HCT116 (cell line): ENCODE data around the gene MYO3B. TPM values are rescaled to one million over a fixed set of nuclear protein-coding genes. Genes with fewer than 3 reads are reported as not detected.

ENCODE experiments used
- ATAC-seq: fragments of 200-7000 bp; cut with Tn5 transposase; 2 replicates; pipeline ENCODE4 v1.9.1; 2020; ENCODE audit warnings: mild to moderate bottlenecking, moderate library complexity
- BruUV-seq: library from RNA; stranded (reverse); fragments of 400-500 nt; replicated peaks from 2 replicates; lab custom pipeline; 2021; lab: Mats Ljungman, UMichigan
- CTCF ChIA-PET: fragments of 300-600 bp; sonication (Branson Sonifier 250); formaldehyde crosslinking; loops from one replicate; lab custom pipeline; 2021; ENCODE audit warnings: antibody characterized with exemption; lab: Charles Lee
- POLR2A ChIA-PET: fragments of 300-600, 350-600 bp; sonication (Branson Sonifier 250); formaldehyde crosslinking; loops from one replicate; lab custom pipeline; 2021; ENCODE audit warnings: antibody characterized with exemption; lab: Charles Lee
- RAD21 ChIA-PET, 2 experiments: fragments of 300-600 bp; sonication (Branson Sonifier 250); formaldehyde crosslinking; loops; one replicate each; lab custom pipeline; 2023; ENCODE audit warnings: low total read pairs in 2 of 2; ENCODE audit not compliant: uncharacterized antibody in 2 of 2, unreplicated experiment in 2 of 2, low non-redundant PET in 1 of 2; lab: Charles Lee
- DNase-seq: peaks from one replicate; pipeline ENCODE4 v3.0.0-alpha.2; 2010; ENCODE audit warnings: low read depth, low spot score
- H2AFZ ChIP-seq: fragments of 200-600 bp; shearing (Covaris generic), sonication (generic); 2 replicates; pipeline ENCODE4 v1.6.1; 2017; ENCODE audit warnings: low read depth, mixed run types, mixed read lengths, antibody characterized with exemption, low read length; ENCODE audit not compliant: poor library complexity, severe bottlenecking
- H3K27ac ChIP-seq: 2 replicates; pipeline ENCODE4 v1.5.1; 2012; ENCODE audit warnings: low read depth, low read length
- H3K27me3 ChIP-seq: fragments of 200-600 bp; sonication (generic); 2 replicates; pipeline ENCODE4 v1.6.1; 2016; ENCODE audit warnings: mixed run types, low read length, mixed read lengths; ENCODE audit not compliant: insufficient read depth
- H3K36me3 ChIP-seq, 2 experiments: fragments of 200-500 bp in 1 of 2; fragments of 200-600 bp in 1 of 2; sonication (Bioruptor generic) in 1 of 2; sonication (generic) in 1 of 2; 2 replicates each; pipeline versions ENCODE4 v1.5.1 to v1.6.1; 2014 to 2016; ENCODE audit warnings: low read length in 2 of 2, inconsistent platforms in 1 of 2, mixed read lengths in 1 of 2, mixed run types in 1 of 2; ENCODE audit not compliant: insufficient read depth in 2 of 2, control insufficient read depth in 1 of 2
- H3K4me1 ChIP-seq, 2 experiments: fragments of 200-600 bp in 1 of 2; sonication (generic) in 1 of 2; 2 replicates each; pipeline versions ENCODE4 v1.5.1 to v1.6.1; 2012 to 2017; ENCODE audit warnings: low read length in 2 of 2, inconsistent platforms in 1 of 2, mild to moderate bottlenecking in 1 of 2, mixed read lengths in 1 of 2, mixed run types in 1 of 2, moderate library complexity in 1 of 2; ENCODE audit not compliant: insufficient read depth in 2 of 2, control insufficient read depth in 1 of 2
- H3K4me2 ChIP-seq: fragments of 200-600 bp; sonication (generic); 2 replicates; pipeline ENCODE4 v1.6.1; 2017; ENCODE audit warnings: mixed run types, low read length, mixed read lengths
- H3K4me3 ChIP-seq, 2 experiments: fragments of 200-600 bp in 1 of 2; sonication (generic) in 1 of 2; replicated peaks in 1 of 2; 2 replicates each; pipeline ENCODE4 v1.5.1; 2011 to 2016; ENCODE audit warnings: low read length in 2 of 2, control low read depth in 1 of 2, low read depth in 1 of 2, mild to moderate bottlenecking in 1 of 2, mixed read lengths in 1 of 2, mixed run types in 1 of 2
- H3K79me2 ChIP-seq: fragments of 200-600 bp; sonication (generic); 2 replicates; pipeline ENCODE4 v1.6.1; 2017; ENCODE audit warnings: mild to moderate bottlenecking, mixed run types, low read length, moderate library complexity, mixed read lengths; ENCODE audit not compliant: insufficient read depth
- H3K9ac ChIP-seq: fragments of 200-600 bp; sonication (generic); 2 replicates; pipeline ENCODE4 v1.6.1; 2016; ENCODE audit warnings: low read length, mixed read lengths
- H3K9me2 ChIP-seq: fragments of 200-600 bp; sonication (generic), shearing (Covaris generic); 2 replicates; pipeline ENCODE4 v1.6.1; 2017; ENCODE audit warnings: mixed run types, mild to moderate bottlenecking, moderate library complexity; ENCODE audit not compliant: insufficient read depth
- H3K9me3 ChIP-seq, 2 experiments: fragments of 200-500 bp in 1 of 2; fragments of 200-600 bp in 1 of 2; sonication (Bioruptor generic) in 1 of 2; sonication (generic) in 1 of 2; 2 replicates each; pipeline ENCODE4 v1.6.1; 2014 to 2017; ENCODE audit warnings: low read length in 2 of 2, mixed read lengths in 2 of 2, inconsistent platforms in 1 of 2, low read depth in 1 of 2, mild to moderate bottlenecking in 1 of 2, mixed run types in 1 of 2, moderate library complexity in 1 of 2; ENCODE audit not compliant: control insufficient read depth in 1 of 2, insufficient read depth in 1 of 2
- H4K20me1 ChIP-seq: fragments of 200-600 bp; sonication (generic), shearing (Covaris generic); 2 replicates; pipeline ENCODE4 v1.6.1; 2017; ENCODE audit warnings: mixed run types, mild to moderate bottlenecking, moderate library complexity; ENCODE audit not compliant: insufficient read depth
- ATF3 ChIP-seq: IDR thresholded peaks from 2 replicates; pipeline ENCODE4 v1.6.1; 2012
- CBX3 ChIP-seq: IDR thresholded peaks from 2 replicates; pipeline ENCODE4 v1.6.1; 2012; ENCODE audit warnings: low read depth
- CEBPB ChIP-seq: IDR thresholded peaks from 2 replicates; pipeline ENCODE4 v1.6.1; 2012; ENCODE audit warnings: low read depth
- CTCF ChIP-seq, 3 experiments: fragments of 200-600 bp in 1 of 3; sonication (generic) in 1 of 3; IDR thresholded peaks in 2 of 3; conservative IDR thresholded peaks in 1 of 3; 2 replicates each; pipeline ENCODE4 v1.5.1; 2012 to 2017; ENCODE audit warnings: low read depth in 2 of 3, low read length in 2 of 3, antibody characterized with exemption in 1 of 3, borderline replicate concordance in 1 of 3, control low read depth in 1 of 3, mild to moderate bottlenecking in 1 of 3, mixed read lengths in 1 of 3, mixed run types in 1 of 3, moderate library complexity in 1 of 3; ENCODE audit not compliant: insufficient read depth in 1 of 3
- EGR1 ChIP-seq: IDR thresholded peaks from 2 replicates; pipeline ENCODE4 v1.6.1; 2012; ENCODE audit warnings: low read depth
- ELF1 ChIP-seq: IDR thresholded peaks from 2 replicates; pipeline ENCODE4 v1.6.1; 2012; ENCODE audit warnings: low read depth, borderline replicate concordance
- EZH2 ChIP-seq: fragments of 200-600 bp; sonication (generic); IDR thresholded peaks from 2 replicates; pipeline ENCODE4 v1.6.1; 2017; ENCODE audit warnings: antibody characterized with exemption, mixed run types
- EZH2phosphoT487 ChIP-seq: fragments of 200-600 bp; IDR thresholded peaks from 2 replicates; pipeline ENCODE4 v1.6.1; 2018; ENCODE audit warnings: antibody characterized with exemption, borderline replicate concordance
- POLR2A ChIP-seq: IDR thresholded peaks from 2 replicates; pipeline ENCODE4 v1.7.0; 2011; ENCODE audit warnings: borderline replicate concordance; ENCODE audit not compliant: insufficient read depth, insufficient read length; ENCODE audit errors: extremely low read depth
- POLR2AphosphoS5 ChIP-seq: IDR thresholded peaks from 2 replicates; pipeline ENCODE4 v1.6.1; 2011; ENCODE audit warnings: mild to moderate bottlenecking, low read depth, low read length, moderate library complexity
- RAD21 ChIP-seq: IDR thresholded peaks from 2 replicates; pipeline ENCODE4 v1.6.1; 2012; ENCODE audit warnings: low read depth, mild to moderate bottlenecking
- REST ChIP-seq: IDR thresholded peaks from 2 replicates; pipeline ENCODE4 v1.6.1; 2012; ENCODE audit warnings: low read depth
- SIN3A ChIP-seq: IDR thresholded peaks from 2 replicates; pipeline ENCODE4 v1.6.1; 2012; ENCODE audit warnings: low read depth
- SP1 ChIP-seq: IDR thresholded peaks from 2 replicates; pipeline ENCODE4 v1.6.1; 2012; ENCODE audit warnings: low read depth
- SRF ChIP-seq: IDR thresholded peaks from 2 replicates; pipeline ENCODE4 v1.6.1; 2012; ENCODE audit warnings: low read depth
- TCF7L2 ChIP-seq: IDR thresholded peaks from 2 replicates; pipeline ENCODE4 v1.7.0; 2011; ENCODE audit warnings: borderline replicate concordance, inconsistent platforms; ENCODE audit not compliant: insufficient read depth, insufficient read length; ENCODE audit errors: extremely low read depth
- YY1 ChIP-seq: IDR thresholded peaks from 2 replicates; pipeline ENCODE4 v1.6.1; 2011; ENCODE audit warnings: low read length, low read depth, moderate library complexity, mild to moderate bottlenecking; ENCODE audit not compliant: insufficient replicate concordance; ENCODE audit errors: extremely low read depth
- ZFX ChIP-seq: fragments of 450-650 bp; IDR thresholded peaks from 2 replicates; pipeline ENCODE4 v1.6.1; 2017
- ZNF274 ChIP-seq: fragments of 200-500 bp; sonication (Bioruptor generic); IDR thresholded peaks from 2 replicates; pipeline ENCODE4 v1.6.1; 2014; ENCODE audit warnings: mild to moderate bottlenecking, low read depth, low read length, inconsistent platforms
- intact Hi-C: fragments of 100-400 bp; cut with micrococcal nuclease; formaldehyde crosslinking; loops from 2 replicates; pipeline ENCODE4 v1.10.0; 2022
- total RNA-seq: library from RNA; stranded (reverse); gene quantifications from one replicate; pipeline ENCODE4 v1.2.1, GENCODE V29; 2021; ENCODE audit not compliant: unreplicated experiment
- TF ChIP-seq, protein P1 (sequence below): IDR thresholded peaks from 2 replicates; pipeline ENCODE4 v1.6.1; 2012

The MYO3B gene
- total RNA-seq, 1 experiment from 2014 or later = not detected

DNA sequence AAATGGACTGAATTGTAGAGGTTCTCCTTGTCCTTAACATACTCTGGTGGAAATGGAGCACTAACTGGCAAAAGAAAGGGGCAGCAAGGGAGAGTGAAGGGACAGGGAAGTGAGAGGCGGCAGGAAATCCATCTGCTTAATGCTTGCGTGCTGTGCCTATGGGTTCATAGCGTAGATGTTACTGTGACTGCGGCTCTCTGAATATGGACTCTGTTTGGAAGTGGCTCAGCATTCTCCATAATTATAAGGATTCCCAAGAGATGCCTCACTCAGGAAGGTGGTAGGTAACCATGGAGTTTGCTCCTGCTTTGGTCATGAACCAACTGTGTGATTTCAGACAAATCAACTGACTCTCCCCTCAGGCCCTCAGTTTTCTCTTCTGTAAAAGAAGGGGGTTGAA, 50.0 kb downstream of the MYO3B start (continued):
- no peak for TF ChIP-seq REST
- no peak for TF ChIP-seq YY1
- no peak for TF ChIP-seq SP1
- TF ChIP-seq CEBPB = no peak
- no peak for TF ChIP-seq ATF3
- TF ChIP-seq TCF7L2 = no peak
- TF ChIP-seq, all 23 proteins: peak for 0

- H4K20me1 ChIP-seq = no peaks in the 10 kb centered on the region
- H3K9me2 ChIP-seq = no peaks in the 10 kb centered on the region
- H3K9ac ChIP-seq = no peak overlapping the region
- no peak for ATAC-seq
- ChIA-PET POLR2A (no interaction called here), CTCF (interaction anchor here (1.0 kb wide), 1 partner anchor 133 kb away, joined by 3 read pairs; no protein-coding TSS in a partner anchor), RAD21 (no interaction called here)
- intact Hi-C loops = loop anchor here (5.0 kb wide), 1 partner anchor 296 kb away; no protein-coding TSS in a partner anchor
- BruUV-seq = no TSS peak
- no peak overlapping the region for H3K4me3 ChIP-seq
- H3K79me2 ChIP-seq = no peaks in the 10 kb centered on the region
- TF ChIP-seq POLR2A (no peak), EZH2phosphoT487 (no peak), EGR1 (no peak), EZH2 (no peak), ZNF274 (no peak), SP1 (no peak), ELF1 (no peak), RAD21 (no peak), CTCF (IDR thresholded peaks at IDR 0.05 in 2 of 3, conservative IDR thresholded peaks at IDR 0.05 in 1 of 3; ENCODE audit: borderline replicate concordance in 1 of 3, insufficient read depth in 1 of 3, low read depth in 2 of 3, low read length in 2 of 3) (no peak), SRF (no peak), CEBPB (no peak), TCF7L2 (no peak), ATF3 (no peak), CBX3 (no peak), YY1 (no peak), ZFX (no peak), SIN3A (no peak), POLR2AphosphoS5 (no peak)
- TF ChIP-seq, protein P1, sequence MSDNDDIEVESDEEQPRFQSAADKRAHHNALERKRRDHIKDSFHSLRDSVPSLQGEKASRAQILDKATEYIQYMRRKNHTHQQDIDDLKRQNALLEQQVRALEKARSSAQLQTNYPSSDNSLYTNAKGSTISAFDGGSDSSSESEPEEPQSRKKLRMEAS = no peak
- TF ChIP-seq, all 23 proteins: peak for 0
- no peak overlapping the region for H2AFZ ChIP-seq
- no peak overlapping the region for H3K4me2 ChIP-seq
- H3K36me3 ChIP-seq = no peaks in the 10 kb centered on the region
- H3K27me3 ChIP-seq = no peaks in the 10 kb centered on the region
- DNase-seq = no peak
- no peaks in the 10 kb centered on the region for H3K9me3 ChIP-seq
- no peaks in the 10 kb centered on the region for H3K4me1 ChIP-seq
- no peak overlapping the region for H3K27ac ChIP-seq
These were observed 50.5 kb downstream of the MYO3B start for GRCh38 chr2:170228429-170228828.
